ENCODE measurements around the gene SOD3. TPM values are rescaled to one million over a fixed set of nuclear protein-coding genes. Genes with fewer than 3 reads are reported as not detected.

Gene SOD3
- total and polyA plus RNA-seq, 9 of the 15 experiments (the other 6 are each of a cell fraction or from before 2014, with no cell fraction given) = 0.10 to 0.31 (median 0.24) TPM; not detected in 6

- TF ChIP-seq FOS (IDR thresholded peaks at IDR 0.05; ENCODE audit: extremely low read depth, insufficient read length) (no peak), ARID2 (IDR thresholded peaks at IDR 0.05) (no peak), HCFC1 (IDR thresholded peaks at IDR 0.05; ENCODE audit: low read depth, low read length) (no peak)
- TF ChIP-seq, protein P1, sequence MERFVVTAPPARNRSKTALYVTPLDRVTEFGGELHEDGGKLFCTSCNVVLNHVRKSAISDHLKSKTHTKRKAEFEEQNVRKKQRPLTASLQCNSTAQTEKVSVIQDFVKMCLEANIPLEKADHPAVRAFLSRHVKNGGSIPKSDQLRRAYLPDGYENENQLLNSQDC (CRISPR knock-in tag; IDR thresholded peaks at IDR 0.05) = no peak
Observed at GRCh38 chr4:24808955-24809354, 13.6 kb downstream of the SOD3 start (continued).

DNA sequence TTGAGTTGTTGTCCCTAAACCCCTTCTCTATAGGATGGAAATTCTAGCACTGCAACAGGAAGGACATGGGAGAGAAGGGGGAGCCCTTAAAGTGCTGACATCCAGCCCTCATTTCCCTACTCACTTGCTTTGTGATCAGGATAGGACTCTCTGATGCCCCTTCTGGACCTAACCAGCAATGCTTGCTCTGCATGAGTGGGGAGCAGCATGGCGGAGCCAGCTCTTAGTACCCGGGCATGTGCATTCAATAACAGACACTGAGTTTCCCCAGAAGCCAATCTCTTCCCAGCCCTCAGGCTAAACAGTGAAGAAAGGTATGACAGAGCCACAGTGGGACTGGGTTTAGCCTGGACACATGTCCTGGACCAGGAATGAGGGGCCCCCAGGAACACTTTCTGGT lies 14.0 kb downstream of the SOD3 start:
- POLR2A ChIA-PET = no interaction called here
- TF ChIP-seq, protein P2, sequence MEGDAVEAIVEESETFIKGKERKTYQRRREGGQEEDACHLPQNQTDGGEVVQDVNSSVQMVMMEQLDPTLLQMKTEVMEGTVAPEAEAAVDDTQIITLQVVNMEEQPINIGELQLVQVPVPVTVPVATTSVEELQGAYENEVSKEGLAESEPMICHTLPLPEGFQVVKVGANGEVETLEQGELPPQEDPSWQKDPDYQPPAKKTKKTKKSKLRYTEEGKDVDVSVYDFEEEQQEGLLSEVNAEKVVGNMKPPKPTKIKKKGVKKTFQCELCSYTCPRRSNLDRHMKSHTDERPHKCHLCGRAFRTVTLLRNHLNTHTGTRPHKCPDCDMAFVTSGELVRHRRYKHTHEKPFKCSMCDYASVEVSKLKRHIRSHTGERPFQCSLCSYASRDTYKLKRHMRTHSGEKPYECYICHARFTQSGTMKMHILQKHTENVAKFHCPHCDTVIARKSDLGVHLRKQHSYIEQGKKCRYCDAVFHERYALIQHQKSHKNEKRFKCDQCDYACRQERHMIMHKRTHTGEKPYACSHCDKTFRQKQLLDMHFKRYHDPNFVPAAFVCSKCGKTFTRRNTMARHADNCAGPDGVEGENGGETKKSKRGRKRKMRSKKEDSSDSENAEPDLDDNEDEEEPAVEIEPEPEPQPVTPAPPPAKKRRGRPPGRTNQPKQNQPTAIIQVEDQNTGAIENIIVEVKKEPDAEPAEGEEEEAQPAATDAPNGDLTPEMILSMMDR (IDR thresholded peaks at IDR 0.05 in 2 of 3, conservative IDR thresholded peaks at IDR 0.05 in 1 of 3; ENCODE audit: insufficient read depth in 2 of 3, low read depth in 1 of 3, low read length in 3 of 3) = peak; percentile 29 to 51 (median 39); a peak in 5 of 6 replicates
- TF ChIP-seq ETV6 (IDR thresholded peaks at IDR 0.05; ENCODE audit: borderline replicate concordance in 1 of 2, low read depth in 2 of 2, low read length in 1 of 2) (no peak), ETV6 (CRISPR knock-in tag; IDR thresholded peaks at IDR 0.05; ENCODE audit: borderline replicate concordance) (no peak), YY1 (IDR thresholded peaks at IDR 0.05; ENCODE audit: borderline replicate concordance in 1 of 3, control insufficient read depth in 1 of 3, extremely low read depth in 1 of 3, insufficient read depth in 3 of 3, insufficient read length in 1 of 3, insufficient replicate concordance in 2 of 3, low read depth in 1 of 3, low read length in 2 of 3) (peak in 1 of 3 experiments; percentile 20)
- H3K27me3 ChIP-seq (ENCODE audit: control insufficient read depth in 2 of 2, insufficient read depth in 2 of 2, low read length in 2 of 2) = peaks cover 3 to 35% of the 10 kb centered on the region in 2 experiments; a peak in 3 of 5 replicates
- intact Hi-C loops (cut with micrococcal nuclease) (no loop called here), in situ Hi-C loops (cut with MboI) (no loop called here)
- no peak overlapping the region for H3K9ac ChIP-seq (ENCODE audit: insufficient read depth in 1 of 2, low read depth in 2 of 2, low read length in 2 of 2)
- H3K4me3 ChIP-seq = no peak overlapping the region
- H3K4me1 ChIP-seq (replicated peaks in 1 of 2; ENCODE audit: control insufficient read depth in 2 of 2, insufficient read depth in 2 of 2, low read length in 2 of 2) = peaks cover 0 to 13% of the 10 kb centered on the region in 2 experiments; a peak in 2 of 5 replicates
- no peak overlapping the region for H2AFZ ChIP-seq (ENCODE audit: low read depth, low read length)
- no peak overlapping the region for H3K27ac ChIP-seq (ENCODE audit: extremely low read depth, low read depth, low read length)
- H3K4me2 ChIP-seq (ENCODE audit: insufficient read depth, low read length) = no peak overlapping the region
- no peaks in the 10 kb centered on the region for H3K9me1 ChIP-seq (ENCODE audit: control insufficient read depth, insufficient read depth, low read length)
- CTCF ChIA-PET (ENCODE audit: low intra/inter-chr PET ratio) = no interaction called here
- FAIRE-seq (no peak), ATAC-seq (peak; percentile 89), DNase-seq (ENCODE audit: extremely low read depth in 1 of 4, low spot score in 3 of 4) (peak in 3 of 4 experiments; percentile 18 to 30 (median 23))
- no peaks in the 10 kb centered on the region for H3K79me2 ChIP-seq (ENCODE audit: control insufficient read depth, insufficient read depth, low read length)
- 0% methylated on average over 2 of the region's 2 CpGs for WGBS (ENCODE audit: insufficient coverage, low coverage, missing lambda C conversion rate)
- BruUV-seq (replicated peaks) = no TSS peak
- H3K36me3 ChIP-seq (ENCODE audit: control insufficient read depth, insufficient read depth, low read length) = no peaks in the 10 kb centered on the region
- H3K9me3 ChIP-seq (replicated peaks; ENCODE audit: control insufficient read depth, insufficient read depth, low read depth, low read length) = no peaks in the 10 kb centered on the region
- no peaks in the 10 kb centered on the region for H4K20me1 ChIP-seq (replicated peaks; ENCODE audit: control insufficient read depth, insufficient read depth, low read length)

All from K562 (cell line).